ENCODE results near the gene GALNT18.

GALNT18 gene

DNA sequence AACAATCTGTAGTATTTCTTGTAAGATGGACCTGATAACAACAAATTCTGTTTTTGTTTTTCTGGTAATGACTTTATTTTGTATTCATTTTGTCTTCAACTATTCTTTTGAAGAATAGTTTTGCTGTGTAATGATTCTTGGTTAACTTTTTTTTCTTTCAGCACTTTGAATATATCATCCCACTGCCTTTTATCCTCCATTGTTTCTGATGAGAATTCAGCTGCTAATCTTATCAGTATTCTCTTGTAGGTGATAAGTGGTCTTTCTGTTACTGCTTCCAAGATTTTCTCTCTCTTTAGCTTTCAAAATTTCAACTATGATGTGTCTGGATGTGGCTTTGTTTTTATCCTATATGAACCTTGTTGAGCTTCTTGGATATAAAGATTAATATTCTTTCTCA, 21.5 kb downstream of the GALNT18 start:
- intact Hi-C loops (cut with DNase I) = no loop called here
- DNase-seq = no peak

DNA sequence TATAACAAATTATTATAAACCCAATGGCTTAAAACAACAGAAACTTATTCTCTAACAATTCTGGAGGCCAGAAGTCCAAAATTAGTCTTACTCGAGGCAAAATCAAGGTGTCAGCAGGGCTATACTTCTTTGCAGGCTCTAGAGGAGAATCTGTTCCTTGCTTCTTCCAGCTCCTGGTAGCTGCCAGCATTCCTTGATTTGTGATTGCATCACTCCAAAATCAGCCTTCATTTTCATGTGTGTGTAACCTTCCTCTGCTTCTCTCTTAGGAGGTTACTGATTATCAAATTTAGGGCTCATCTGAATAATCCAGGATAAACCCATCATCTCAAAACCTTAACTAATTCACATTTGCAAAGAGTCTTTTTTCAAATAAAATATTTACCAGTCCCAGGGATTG, 23.6 kb downstream of the GALNT18 start:
- DNase-seq = no peak
- intact Hi-C loops (cut with DNase I) = no loop called here

DNA sequence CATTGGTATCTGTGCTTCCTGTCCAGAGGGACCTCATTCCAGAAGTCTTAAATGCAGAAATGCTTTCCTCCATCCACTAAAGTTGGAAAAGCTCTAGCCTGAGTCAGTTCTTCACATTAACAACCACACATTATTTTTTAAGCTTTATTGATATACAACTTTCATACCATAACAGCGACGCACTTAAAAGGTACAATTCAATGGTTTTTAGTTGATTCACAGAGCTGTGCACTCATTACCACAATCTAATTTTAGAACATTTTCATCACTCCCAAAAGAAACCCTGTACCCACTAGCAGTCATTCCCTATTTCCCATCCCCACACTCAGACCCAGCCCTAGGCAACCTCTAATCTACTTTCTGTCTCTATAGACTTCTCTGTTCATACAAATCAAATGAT, 27.6 kb downstream of the GALNT18 start:
- intact Hi-C loops (cut with DNase I) = no loop called here

DNA sequence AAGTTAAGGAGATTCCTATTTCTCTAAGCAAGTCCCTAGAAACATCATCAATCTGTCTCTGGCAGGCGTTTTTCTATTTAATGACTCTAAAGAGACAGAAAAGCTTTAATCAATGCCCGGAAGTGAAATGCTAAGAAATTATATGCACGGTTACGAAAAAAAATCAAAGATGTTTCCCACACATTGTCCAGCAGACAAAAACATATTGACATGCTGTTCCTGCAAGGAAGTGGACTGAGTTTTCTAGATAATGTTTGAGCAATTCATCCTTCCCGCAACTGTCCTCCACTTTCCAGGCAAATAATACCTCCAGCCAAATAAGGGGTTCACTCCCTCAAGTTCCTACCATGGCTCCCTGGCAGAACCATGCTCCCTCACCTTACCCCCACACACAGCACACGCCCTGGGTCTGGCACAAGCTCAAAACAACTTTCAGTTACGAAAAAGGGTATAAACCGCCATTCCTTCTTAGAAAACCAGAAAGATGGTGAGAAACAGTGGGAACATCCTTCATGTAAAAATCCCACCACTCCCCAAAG, 29.6 kb downstream of the GALNT18 start:
- no peak for DNase-seq
- intact Hi-C loops (cut with DNase I) = no loop called here

More for the DNA sequence above, 27.6 kb downstream of the GALNT18 start:
- no peak for DNase-seq

DNA sequence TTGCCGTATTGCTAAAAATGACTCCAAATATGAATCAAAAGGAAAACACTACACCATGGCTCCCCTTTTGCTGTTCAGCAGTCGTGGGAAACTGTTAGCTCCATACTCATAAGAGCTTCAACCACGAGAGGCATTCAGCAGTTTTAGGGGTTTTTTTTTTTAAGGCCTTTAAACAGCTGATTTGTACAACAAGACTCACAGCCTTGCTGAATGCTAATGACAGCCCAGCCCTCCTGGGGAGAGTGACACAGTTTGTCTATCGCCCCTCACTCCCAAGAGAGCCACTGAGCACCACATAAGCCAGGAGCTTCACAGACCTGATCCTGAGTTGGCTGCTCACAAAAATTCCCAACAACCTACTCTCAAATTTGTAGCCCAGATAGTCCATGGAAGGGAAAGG, 32.4 kb downstream of the GALNT18 start:
- intact Hi-C loops (cut with DNase I) = no loop called here
- no peak for DNase-seq

DNA sequence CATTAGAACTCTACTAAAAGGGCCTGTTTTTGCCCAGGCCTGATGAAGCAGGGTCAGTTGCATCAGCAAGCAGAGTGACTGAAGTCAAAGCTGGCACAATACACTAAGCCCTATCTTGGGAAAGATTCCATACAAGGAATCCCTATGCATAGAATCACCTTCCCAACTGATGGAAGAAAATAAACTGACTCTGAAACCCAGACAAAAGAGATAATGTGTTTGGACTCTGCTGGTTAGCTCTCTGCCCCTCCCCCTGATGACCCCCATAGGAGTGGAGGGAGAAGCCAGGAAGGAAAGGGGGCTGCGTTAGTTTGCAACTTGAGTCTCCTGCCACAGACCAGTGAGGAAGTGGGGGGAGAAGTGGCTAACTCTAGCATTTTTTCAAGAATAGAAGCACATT, 32.9 kb downstream of the GALNT18 start:
- no peak for DNase-seq
- intact Hi-C loops (cut with DNase I) = no loop called here

DNA sequence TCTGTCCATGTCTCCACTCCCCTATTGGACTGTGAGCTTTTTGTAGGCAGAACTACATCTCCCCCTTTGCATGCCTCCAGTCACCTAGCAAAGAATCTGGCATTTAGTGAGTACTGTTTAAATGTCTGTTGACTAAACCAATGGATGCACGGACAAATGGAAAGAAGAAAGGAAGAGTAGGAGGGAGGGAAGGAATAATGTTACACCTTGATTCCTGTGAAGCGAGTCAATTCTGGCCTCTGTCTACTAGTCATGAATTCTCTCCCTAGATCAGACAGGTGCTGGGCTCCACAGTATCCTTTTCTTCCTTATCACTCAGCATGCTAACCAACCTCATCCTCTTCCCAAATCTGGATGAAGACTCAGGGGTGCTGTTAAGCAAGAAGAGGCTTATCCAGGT, 33.6 kb downstream of the GALNT18 start:
- no peak for DNase-seq

DNA sequence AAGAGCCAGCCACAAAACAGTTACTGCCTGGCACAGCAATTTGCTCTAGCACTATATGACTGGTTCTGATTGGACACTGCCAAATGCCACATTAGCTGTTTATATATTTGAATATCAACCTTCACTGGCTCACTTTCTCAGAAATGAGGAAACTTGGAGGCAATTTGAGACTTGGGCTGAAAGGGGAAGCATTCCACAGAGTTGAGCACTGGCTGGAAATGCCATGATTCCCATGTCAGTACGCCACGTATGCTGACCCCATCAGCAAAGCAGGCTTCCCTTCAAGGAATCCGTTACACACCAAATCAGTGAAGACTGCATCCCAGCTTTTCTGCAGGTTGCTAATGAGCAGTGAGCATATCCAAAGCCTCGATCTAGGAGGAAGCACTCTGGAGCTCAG, 34.7 kb downstream of the GALNT18 start:
- intact Hi-C loops (cut with DNase I) = no loop called here
- no peak for DNase-seq

More for the DNA sequence above, 33.6 kb downstream of the GALNT18 start:
- intact Hi-C loops (cut with DNase I) = no loop called here

DNA sequence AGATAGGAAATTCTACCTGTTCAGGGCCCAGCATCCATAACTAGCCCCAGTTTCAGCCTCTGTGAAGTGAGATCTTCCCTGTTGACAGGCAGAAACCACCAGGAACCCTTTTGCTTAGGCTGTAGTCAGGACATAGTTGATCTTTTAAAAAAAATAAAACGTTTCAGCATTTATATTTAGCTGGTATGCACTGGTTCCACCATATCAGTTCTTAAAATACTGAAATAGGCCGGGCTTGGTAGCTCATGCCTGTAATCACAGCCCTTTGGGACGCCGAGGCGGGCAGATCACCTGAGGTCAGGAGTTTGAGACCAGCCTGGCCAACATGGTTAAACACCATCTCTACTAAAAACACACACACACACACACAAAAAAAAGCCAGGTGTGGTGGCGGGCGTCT, 35.3 kb downstream of the GALNT18 start:
- DNase-seq = no peak
- intact Hi-C loops (cut with DNase I) = no loop called here

DNA sequence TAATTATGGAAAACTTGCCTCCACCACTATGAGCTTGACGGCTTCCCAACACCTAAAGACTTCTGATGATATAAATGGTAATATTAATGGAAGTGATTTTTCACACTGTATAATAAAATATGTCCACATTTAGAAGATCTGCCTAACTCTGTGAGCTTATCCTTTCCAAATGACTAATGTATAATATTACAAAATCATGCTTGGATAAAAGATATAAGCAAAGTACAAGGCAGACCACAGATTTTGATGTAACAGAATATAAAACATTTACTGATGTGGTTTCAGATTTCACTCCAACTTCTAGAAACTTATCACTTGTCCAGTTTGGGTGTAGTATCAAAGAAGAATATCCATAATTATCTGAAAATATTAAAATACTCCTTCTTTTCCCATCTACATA, 36.9 kb downstream of the GALNT18 start:
- intact Hi-C loops (cut with DNase I) = no loop called here
- no peak for DNase-seq

DNA sequence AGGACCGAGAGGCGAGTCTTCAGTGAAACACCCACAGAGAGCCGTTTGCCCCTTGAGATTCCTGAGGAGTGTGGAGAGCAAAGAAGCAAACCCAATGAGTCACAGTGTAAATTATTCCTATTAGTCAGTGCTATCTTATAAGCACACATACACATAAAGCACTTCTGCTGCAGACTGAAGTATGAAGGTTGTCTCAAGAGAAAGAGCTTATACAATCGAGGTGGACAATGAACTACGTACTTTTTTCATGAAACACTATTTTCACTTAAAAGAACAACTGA, 37.3 kb downstream of the GALNT18 start:
- DNase-seq = no peak
- intact Hi-C loops (cut with DNase I) = no loop called here

DNA sequence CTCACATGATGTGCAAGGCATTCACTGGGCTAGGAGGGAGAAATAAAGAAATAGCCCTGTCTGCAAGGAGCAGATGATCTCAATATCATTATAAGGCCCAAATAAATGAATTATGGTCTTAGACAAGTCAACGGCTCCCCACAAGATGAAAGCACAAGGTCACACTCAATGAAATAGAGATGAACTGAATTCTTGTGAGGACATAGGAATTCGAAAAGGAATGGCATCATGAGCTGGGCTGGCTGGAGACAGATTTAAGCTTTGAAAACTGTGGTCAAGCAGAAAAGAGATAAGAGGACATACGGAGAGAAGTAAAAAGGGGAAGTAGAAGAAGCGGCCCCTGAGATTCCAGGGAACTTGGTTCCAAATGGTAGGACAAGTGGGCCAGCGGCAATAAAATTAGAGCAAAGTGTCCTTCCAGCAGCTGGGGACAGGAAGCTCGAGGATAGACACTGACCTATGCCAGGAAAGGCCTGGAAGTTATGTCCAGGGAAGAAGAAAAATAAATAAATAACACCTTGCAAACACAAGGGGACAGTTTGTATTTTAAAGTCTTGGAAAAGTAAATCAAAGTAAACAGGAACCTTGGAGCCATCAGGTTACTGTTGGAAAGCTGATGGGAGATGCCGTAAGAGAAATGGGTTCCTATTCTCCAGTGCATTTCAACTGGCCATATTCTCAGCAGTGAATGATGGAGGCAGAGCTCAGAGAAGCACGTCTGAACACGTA, 37.8 kb downstream of the GALNT18 start:
- intact Hi-C loops (cut with DNase I) = no loop called here
- DNase-seq = no peak

DNA sequence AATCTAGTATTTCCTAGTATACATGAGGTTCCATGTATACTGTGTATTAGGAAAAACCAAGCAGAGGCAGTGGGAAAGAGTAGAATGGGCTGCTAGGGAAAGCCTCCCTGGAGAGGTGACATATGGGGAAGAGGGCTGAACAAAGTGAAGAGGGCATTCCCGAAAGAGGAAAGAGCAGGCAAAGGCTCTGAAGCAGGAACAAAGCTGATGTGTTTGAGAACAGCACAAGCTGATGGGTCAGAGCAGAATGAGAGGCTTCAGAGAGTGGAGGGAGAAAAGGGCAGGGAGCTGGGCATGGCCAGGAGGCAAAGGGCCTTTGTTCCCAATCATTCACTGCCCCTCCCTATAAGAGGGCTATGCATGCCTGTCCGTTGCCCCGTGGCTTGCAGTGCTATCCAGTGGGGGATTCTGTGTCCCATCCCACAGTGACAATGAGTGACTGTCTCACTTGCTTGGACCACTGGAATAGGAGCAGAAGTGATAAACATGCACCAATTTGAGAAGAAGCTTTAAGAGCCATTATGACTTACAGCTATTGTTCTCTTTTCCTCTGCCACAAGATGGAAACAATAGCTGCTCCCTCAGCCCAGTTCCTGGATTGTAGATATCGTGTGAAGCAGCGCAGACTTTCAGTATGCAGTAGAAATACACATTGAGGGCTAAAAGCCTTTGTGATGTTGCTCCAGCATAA, 39.6 kb downstream of the GALNT18 start:
- intact Hi-C loops (cut with DNase I) = no loop called here
- DNase-seq = peak; percentile 35 to 88 (median 71)

DNA sequence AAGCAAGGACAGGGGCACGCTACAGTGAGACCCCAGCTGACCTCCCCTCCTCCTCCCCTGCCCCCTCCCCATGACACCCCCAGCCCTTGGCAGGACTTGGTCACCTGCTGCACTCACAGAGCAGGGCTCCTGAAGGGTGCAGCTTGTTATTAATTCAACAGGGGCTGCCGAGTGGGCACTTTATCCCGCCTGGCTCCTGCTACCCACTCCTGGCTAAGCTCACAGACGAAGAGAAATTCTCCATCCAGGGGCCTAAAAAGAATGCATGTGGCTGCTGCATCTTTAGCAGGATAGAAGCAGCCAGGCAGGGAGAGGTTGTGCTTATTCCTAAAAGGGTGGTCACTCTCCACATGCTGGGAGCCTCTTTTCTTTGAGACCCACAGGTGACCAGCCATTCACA, 40.3 kb downstream of the GALNT18 start:
- DNase-seq = no peak
- intact Hi-C loops (cut with DNase I) = no loop called here

DNA sequence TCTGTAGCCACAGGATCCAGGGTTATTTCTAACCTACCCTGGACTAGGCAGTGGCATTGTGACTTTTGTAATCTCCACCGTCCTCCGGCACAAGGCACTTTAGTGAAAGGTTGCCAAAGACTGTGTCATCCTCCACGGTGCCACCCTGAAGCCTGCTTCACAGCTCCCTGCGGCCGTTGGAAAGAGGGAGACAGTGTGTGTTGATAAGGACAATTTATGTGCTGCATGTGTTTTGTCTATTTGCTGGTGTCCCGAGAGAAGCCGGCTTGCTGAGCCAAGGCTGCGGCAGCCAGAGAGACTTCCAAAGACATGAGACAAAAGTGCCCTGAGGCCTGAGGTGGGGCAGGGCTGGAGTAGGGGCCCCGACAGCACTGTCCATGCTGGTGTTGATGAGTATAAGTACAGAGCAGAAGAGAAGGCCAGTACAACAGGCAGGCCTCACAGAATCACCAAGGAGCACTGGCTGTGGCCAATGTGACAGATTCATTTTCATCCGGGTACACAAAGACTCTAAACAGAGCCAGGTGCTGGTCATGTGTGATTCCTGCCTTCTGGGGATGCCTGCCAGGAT, 40.9 kb downstream of the GALNT18 start:
- intact Hi-C loops (cut with DNase I) = no loop called here
- DNase-seq = no peak

DNA sequence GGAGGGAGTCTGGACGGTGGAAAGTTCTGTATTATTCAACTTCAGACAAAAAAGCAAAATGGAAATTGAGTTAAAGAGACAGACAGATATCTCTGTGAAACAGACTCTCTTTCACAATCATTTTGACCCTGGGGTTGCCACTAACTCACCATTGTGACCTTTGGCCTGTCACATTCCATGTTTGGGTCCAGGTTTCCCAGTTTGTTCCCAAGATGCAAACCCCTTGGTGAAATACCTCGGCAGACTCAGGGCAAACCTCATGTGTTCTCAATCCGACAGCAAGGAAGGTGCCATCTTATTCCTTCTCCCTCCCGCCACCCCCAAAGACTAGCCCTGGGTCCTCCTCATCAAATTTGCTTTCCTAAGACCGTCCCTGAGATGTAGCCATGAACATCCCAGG, 41.8 kb downstream of the GALNT18 start:
- intact Hi-C loops (cut with DNase I) = no loop called here

DNA sequence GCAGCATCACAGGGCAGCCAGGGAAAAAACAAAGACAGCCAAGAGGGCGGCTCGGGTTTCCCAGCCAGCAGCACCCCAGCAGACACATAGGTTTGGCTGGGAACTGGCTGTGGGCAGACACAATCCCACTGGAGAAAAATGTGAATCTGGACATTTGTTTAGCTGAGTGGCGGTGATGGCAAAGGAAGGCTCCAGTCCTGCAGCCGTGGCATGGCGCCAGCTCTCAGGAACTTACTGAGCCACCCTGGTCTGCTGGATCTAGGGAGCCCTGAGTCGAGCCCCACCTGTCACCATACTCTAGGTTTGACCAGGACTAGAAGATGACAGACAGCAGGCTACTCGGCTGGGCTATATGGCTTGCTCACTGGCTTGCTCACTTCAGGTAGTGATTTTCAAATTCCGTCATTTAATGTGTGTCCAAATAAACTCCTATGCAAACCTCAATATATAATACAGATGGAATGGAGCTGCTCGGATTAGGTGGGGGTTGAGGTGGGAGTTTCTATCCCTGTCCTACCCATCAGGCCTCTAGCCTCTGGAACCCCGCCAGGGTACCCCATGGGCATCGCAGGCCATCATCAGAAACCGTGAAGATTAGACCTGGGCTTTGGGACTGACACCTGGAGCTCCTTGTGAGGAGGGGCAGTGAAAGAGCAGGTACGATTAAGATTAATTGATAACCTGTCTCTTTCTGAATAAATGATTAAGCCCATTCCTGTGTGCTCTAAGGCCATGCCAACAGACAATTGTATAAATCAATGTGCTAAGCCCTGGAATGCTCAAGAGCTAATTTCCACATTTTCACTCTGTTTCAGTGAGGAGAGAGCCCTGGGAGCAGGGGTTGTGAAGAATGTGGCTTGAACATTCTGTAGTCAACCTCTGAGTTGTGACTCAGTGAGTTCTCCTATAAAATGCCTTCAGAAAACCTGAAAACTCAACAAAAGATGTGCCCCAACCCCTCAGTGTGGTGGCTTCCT, 42.5 kb downstream of the GALNT18 start:
- intact Hi-C loops (cut with DNase I) = no loop called here

More for the DNA sequence above, 41.8 kb downstream of the GALNT18 start:
- DNase-seq = no peak

DNA sequence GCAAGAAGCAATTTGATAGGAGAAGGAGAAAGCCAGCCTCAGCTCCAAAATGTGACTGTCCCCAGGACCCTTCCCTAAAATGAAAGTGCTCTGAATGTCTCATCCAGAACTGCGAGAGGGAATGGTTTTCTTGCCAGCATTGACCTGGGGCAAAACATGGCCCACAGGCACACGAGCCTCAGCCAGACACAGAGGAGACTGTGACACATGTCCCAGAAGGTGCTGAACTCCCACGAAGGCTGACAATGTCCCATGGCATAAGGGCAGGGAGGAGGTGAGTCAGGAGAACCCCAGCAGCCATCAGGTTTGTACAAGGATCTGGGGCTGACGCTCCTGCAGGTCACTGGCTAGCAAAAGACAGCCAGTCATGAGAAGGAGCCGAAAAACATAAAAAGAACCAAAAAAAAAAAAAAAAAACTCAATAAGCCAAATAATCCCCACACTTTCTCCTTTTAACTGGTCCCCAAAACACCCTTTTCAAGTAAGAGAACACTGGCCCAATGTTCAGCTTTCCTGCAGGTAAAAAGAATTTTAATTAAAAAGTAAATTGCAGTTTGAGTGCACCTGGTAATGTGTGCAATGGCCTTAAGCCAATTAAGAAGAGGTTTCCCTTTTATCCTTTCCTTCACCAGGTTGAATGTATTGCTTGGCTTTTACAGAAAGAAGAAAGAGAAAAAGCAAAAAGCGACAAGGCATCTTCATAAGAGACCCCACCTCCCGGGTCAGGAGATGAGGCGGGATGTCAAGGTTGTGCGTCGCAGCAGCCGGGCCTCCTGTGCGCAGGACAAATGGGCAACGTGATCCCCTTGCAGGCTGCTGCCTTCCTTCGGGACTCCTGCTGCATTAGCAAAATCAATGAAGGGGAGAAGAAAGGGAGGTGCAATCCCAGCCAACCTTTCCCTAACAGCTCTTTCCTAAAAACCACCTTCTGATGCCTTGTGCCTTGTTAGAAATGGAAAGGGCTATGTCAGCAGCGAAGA, 43.6 kb downstream of the GALNT18 start:
- intact Hi-C loops (cut with DNase I) = no loop called here
- DNase-seq = peak in 1 of 42 donors; percentile 33

More for the DNA sequence above, 42.5 kb downstream of the GALNT18 start:
- DNase-seq = peak in 2 of 42 donors; percentile 24 to 49
